ENCODE data around the gene CDC42EP4. TPM values are rescaled to one million over a fixed set of nuclear protein-coding genes. Genes with fewer than 3 reads are reported as not detected.

CDC42EP4 gene
- total RNA-seq, 4 donors from 2014 or later: 33.0 to 94.6 (median 69.7) TPM

GRCh38 chr17:73331060-73331459 is 19.3 kb upstream of the CDC42EP4 start:
- DNase-seq (ENCODE audit: low spot score in 2 of 2): no peak
- TF ChIP-seq POLR2A (IDR thresholded peaks at IDR 0.05) (no peak), CTCF (IDR thresholded peaks at IDR 0.05) (no peak)
- WGBS, 2 donors: 66 to 80% methylated on average over 3 of the region's 3 CpGs
- intact Hi-C loops (cut with DNase I; ENCODE audit: low total_unique reads): no loop called here
- no peak overlapping the region for H3K4me3 ChIP-seq (ENCODE audit: low read depth, poor library complexity, severe bottlenecking)

GRCh38 chr17:73327676-73328075 is 15.9 kb upstream of the CDC42EP4 start:
- no peak overlapping the region for H3K4me3 ChIP-seq (ENCODE audit: low read depth, poor library complexity, severe bottlenecking)
- intact Hi-C loops (cut with DNase I; ENCODE audit: low total_unique reads): no loop called here
- WGBS, 2 donors: 87% methylated on average over 7 of the region's 7 CpGs
- no peak for TF ChIP-seq CTCF (IDR thresholded peaks at IDR 0.05)
- no peak for TF ChIP-seq POLR2A (IDR thresholded peaks at IDR 0.05)
- DNase-seq (ENCODE audit: low spot score in 2 of 2): no peak

GRCh38 chr17:73325527-73325842 is 13.7 kb upstream of the CDC42EP4 start:
- intact Hi-C loops (cut with DNase I; ENCODE audit: low total_unique reads): no loop called here
- peak in 1 of 2 donors; percentile 65 for DNase-seq (ENCODE audit: low spot score in 2 of 2)
- TF ChIP-seq CTCF (IDR thresholded peaks at IDR 0.05): peak in 1 of 3 donors; percentile 21
- no peak for TF ChIP-seq POLR2A (IDR thresholded peaks at IDR 0.05)
- H3K4me3 ChIP-seq (ENCODE audit: low read depth, poor library complexity, severe bottlenecking): no peak overlapping the region
- WGBS, 2 donors: 31 to 35% methylated on average over 4 of the region's 4 CpGs

GRCh38 chr17:73324711-73325526 is 13.1 kb upstream of the CDC42EP4 start:
- no peak overlapping the region for H3K4me3 ChIP-seq (ENCODE audit: low read depth, poor library complexity, severe bottlenecking)
- 68% methylated on average over 17 of the region's 17 CpGs for WGBS, 2 donors
- TF ChIP-seq CTCF (IDR thresholded peaks at IDR 0.05) (no peak), POLR2A (IDR thresholded peaks at IDR 0.05) (no peak)
- intact Hi-C loops (cut with DNase I; ENCODE audit: low total_unique reads): no loop called here
- no peak for DNase-seq (ENCODE audit: low spot score in 2 of 2)

- 34 to 41% methylated on average over 9 of the region's 9 CpGs for WGBS, 2 donors
- H3K4me3 ChIP-seq (ENCODE audit: low read depth, poor library complexity, severe bottlenecking): no peak overlapping the region
- TF ChIP-seq CTCF (IDR thresholded peaks at IDR 0.05) (no peak), POLR2A (IDR thresholded peaks at IDR 0.05) (no peak)
- intact Hi-C loops (cut with DNase I; ENCODE audit: low total_unique reads): no loop called here
- no peak for DNase-seq (ENCODE audit: low spot score in 2 of 2)
Measured at GRCh38 chr17:73324160-73324475, 12.3 kb upstream of the CDC42EP4 start.
